ENCODE data around the gene NOTCH3. TPM values are rescaled to one million over a fixed set of nuclear protein-coding genes. Genes with fewer than 3 reads are reported as not detected.

NOTCH3 gene
- total and polyA plus RNA-seq, 2 donors = 11.3 to 14.8 TPM

DNA sequence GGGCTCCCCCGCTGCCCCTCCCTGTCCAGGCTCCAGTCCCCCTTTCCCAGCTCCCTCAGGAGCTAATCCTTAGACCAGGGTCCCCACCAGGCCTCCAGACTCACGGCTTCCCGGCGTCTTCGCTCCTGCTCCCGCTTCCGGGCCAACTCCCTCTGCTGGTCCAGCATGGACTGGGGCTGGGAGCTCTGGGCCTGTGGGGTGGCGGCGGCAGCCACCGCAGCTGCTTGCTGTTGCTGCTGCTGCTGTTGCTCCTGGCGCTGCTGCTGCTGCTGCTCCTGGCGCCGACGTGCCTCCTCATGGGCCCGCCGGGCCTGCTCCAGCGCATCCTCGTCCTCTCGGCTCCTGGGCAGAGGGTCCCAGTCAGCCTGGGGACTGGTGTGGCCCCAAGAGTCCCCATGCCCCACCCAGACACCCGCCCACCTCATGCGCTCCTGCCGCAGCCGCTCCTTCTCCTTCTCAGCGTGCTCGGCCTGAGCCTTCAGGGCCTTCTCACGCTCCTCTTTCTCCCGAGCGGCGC is 37.9 kb upstream of the NOTCH3 start:
- 99% methylated on average over 29 of the region's 29 CpGs for WGBS
- Histone ChIP-seq H3K4me3 (ENCODE audit: low read length in 2 of 2) (no peak overlapping the region), H3K36me3 (ENCODE audit: control insufficient read depth in 2 of 2, insufficient read depth in 2 of 2, low read length in 1 of 2) (peaks cover 74 to 76% of the 10 kb centered on the region in 2 donors), H3K27me3 (ENCODE audit: control insufficient read depth in 2 of 2, insufficient read depth in 1 of 2, low read length in 1 of 2) (no peaks in the 10 kb centered on the region), H3K4me1 (ENCODE audit: control insufficient read depth in 2 of 2, insufficient read depth in 2 of 2, low read length in 2 of 2) (peaks cover 5 to 18% of the 10 kb centered on the region in 2 donors), H3K9me3 (ENCODE audit: control insufficient read depth in 2 of 2, insufficient read depth in 1 of 2, low read length in 1 of 2) (no peaks in the 10 kb centered on the region), H3K27ac (ENCODE audit: low read depth in 1 of 2, low read length in 1 of 2) (no peak overlapping the region)
- no peak for DNase-seq (ENCODE audit: low read depth in 6 of 9, low spot score in 9 of 9)

DNA sequence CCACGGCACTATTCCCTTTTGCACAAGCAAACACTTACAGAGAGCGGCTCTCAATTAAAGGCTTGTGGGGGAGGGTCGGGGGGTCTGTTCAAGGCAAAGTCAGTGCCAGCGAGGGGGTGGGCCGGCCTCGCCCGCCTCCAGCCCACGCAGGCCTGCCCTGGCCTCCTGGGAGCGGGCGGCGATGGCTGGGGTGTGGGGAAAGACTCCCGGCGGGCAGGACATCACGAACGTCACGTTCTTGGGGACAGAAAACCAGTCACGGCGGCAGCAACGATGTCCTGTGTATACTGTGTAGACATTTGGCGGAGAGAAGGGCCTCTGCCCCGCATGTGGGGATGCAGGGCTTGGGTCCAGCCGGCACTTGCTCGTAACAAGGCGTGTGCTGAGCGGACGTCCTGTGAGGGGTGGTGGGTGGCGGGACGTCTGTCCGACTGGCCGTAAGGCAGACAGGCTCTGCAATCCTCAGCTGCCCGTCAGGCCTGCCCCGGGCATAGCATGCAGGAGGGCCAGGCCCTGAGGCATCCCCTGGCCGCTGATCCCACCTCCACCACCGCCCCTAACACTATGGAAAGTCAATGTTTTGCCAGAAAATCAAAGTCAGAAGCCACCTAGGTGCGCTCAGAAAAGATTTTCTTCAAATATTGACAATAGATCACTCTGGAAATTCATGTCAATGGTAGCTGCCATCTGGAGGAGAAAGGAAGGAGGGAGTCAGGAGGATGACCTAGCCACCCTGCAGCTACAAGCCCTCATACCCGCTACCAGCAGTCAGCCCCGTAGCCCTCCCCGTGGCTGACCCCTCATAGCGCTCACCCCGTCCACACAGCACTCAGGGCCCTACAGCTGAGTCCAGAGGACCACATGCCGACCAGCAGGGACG is 37.2 kb upstream of the NOTCH3 start:
- DNase-seq (ENCODE audit: low read depth in 6 of 9, low spot score in 9 of 9) = no peak
- no peaks in the 10 kb centered on the region for H3K9me3 ChIP-seq (ENCODE audit: control insufficient read depth in 2 of 2, insufficient read depth in 1 of 2, low read length in 1 of 2)
- peaks cover 4 to 7% of the 10 kb centered on the region in 2 donors for H3K27me3 ChIP-seq (ENCODE audit: control insufficient read depth in 2 of 2, insufficient read depth in 1 of 2, low read length in 1 of 2)

DNA sequence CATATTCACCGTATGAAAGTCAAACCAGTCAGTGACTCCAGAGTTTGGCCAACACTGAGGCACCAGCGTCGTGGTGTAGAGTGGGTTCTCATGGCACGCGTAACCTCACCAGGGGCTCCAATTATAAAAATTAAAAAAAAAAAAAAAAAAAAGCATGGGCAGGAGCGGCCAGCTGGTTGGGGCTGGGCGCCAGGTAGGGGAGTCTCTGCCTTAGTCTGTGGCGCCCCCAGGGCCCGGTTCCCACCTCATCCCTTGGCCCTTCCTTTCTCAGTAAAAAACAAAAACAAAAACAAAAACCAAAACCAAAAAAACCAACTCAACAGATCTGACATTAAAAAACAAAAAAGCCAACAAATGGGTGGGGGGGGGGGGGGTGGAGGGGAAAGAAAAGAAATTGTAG is 36.1 kb upstream of the NOTCH3 start:
- no peak for DNase-seq (ENCODE audit: low read depth in 6 of 9, low spot score in 9 of 9)
- H3K4me1 ChIP-seq (ENCODE audit: control insufficient read depth in 2 of 2, insufficient read depth in 2 of 2, low read length in 2 of 2) = peaks cover 13 to 26% of the 10 kb centered on the region in 2 donors
- WGBS = 98% methylated on average over 9 of the region's 9 CpGs
- H3K27me3 ChIP-seq (ENCODE audit: control insufficient read depth in 2 of 2, insufficient read depth in 1 of 2, low read length in 1 of 2) = peaks cover 11 to 18% of the 10 kb centered on the region in 2 donors
- peaks cover 59 to 61% of the 10 kb centered on the region in 2 donors for H3K36me3 ChIP-seq (ENCODE audit: control insufficient read depth in 2 of 2, insufficient read depth in 2 of 2, low read length in 1 of 2)
- H3K9me3 ChIP-seq (ENCODE audit: control insufficient read depth in 2 of 2, insufficient read depth in 1 of 2, low read length in 1 of 2) = no peaks in the 10 kb centered on the region
- no peak overlapping the region for H3K27ac ChIP-seq (ENCODE audit: low read depth in 1 of 2, low read length in 1 of 2)
- no peak overlapping the region for H3K4me3 ChIP-seq (ENCODE audit: low read length in 2 of 2)

More for the DNA sequence above, 37.2 kb upstream of the NOTCH3 start:
- 97% methylated on average over 42 of the region's 42 CpGs for WGBS
- no peak overlapping the region for H3K4me3 ChIP-seq (ENCODE audit: low read length in 2 of 2)
- H3K4me1 ChIP-seq (ENCODE audit: control insufficient read depth in 2 of 2, insufficient read depth in 2 of 2, low read length in 2 of 2) = peaks cover 10 to 25% of the 10 kb centered on the region in 2 donors
- no peak overlapping the region for H3K27ac ChIP-seq (ENCODE audit: low read depth in 1 of 2, low read length in 1 of 2)
- H3K36me3 ChIP-seq (ENCODE audit: control insufficient read depth in 2 of 2, insufficient read depth in 2 of 2, low read length in 1 of 2) = peaks cover 68 to 70% of the 10 kb centered on the region in 2 donors

DNA sequence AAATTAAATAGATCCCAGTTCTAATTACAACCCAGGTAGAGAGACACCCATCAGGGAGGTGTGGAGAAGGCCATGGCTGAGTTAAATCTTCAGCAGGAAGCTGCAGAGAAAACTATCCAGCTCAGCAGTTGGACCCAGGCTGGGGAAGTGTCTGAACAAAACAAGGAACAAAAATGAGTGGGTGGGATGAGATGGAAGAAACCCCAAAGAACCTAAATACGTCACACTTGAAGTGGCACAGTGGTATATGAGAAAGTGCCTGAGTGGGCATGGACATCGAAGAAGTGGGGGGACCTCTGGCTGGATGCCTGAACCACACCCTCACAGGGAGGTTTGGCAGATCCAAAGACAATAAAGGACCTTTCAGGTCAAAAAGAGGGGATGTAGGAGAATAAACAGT is 35.0 kb upstream of the NOTCH3 start:
- Histone ChIP-seq H3K4me1 (ENCODE audit: control insufficient read depth in 2 of 2, insufficient read depth in 2 of 2, low read length in 2 of 2) (peaks cover 9 to 24% of the 10 kb centered on the region in 2 donors), H3K9me3 (ENCODE audit: control insufficient read depth in 2 of 2, insufficient read depth in 1 of 2, low read length in 1 of 2) (no peaks in the 10 kb centered on the region), H3K36me3 (ENCODE audit: control insufficient read depth in 2 of 2, insufficient read depth in 2 of 2, low read length in 1 of 2) (peaks cover 49 to 52% of the 10 kb centered on the region in 2 donors), H3K27ac (ENCODE audit: low read depth in 1 of 2, low read length in 1 of 2) (no peak overlapping the region), H3K27me3 (ENCODE audit: control insufficient read depth in 2 of 2, insufficient read depth in 1 of 2, low read length in 1 of 2) (peaks cover 11 to 28% of the 10 kb centered on the region in 2 donors), H3K4me3 (ENCODE audit: low read length in 2 of 2) (no peak overlapping the region)
- 96% methylated on average over 2 of the region's 2 CpGs for WGBS
- DNase-seq (ENCODE audit: low read depth in 6 of 9, low spot score in 9 of 9) = no peak

DNA sequence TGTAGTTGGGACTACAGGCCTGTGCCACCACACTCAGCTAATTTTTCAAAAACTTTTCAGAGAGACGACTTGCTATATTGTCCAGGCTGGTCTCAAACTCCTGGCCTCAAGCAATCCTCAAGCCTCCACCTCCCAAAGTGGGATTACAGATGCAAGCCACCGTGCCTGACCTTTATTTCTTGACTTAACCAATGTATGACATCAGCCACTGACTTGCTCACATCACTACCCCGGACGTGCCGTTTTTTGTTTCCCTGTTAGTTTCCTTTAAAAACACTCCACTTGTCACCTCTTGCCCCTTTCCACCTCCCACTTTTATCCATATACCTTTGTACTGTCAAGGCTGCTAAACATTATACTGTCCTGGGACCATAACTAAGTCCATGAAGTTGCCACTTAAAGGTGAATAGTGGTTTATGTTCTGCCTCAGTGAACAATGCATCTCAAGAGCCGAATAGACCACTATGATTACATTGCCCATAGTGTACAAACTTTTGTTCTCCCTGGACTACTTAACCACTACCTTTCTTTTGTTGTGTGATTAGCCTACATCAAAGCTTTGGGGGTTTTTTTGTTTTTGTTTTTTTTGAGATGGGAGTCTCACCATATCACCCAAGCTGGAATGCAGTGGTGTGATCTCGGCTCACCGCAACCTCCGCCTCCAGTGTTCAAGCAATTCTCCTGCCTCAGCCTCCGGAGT is 33.8 kb upstream of the NOTCH3 start:
- H3K4me3 ChIP-seq (ENCODE audit: low read length in 2 of 2) = no peak overlapping the region
- no peak overlapping the region for H3K27ac ChIP-seq (ENCODE audit: low read depth in 1 of 2, low read length in 1 of 2)
- peaks cover 37 to 40% of the 10 kb centered on the region in 2 donors for H3K36me3 ChIP-seq (ENCODE audit: control insufficient read depth in 2 of 2, insufficient read depth in 2 of 2, low read length in 1 of 2)
- WGBS = 94% methylated on average over 10 of the region's 10 CpGs
- peaks cover 9 to 23% of the 10 kb centered on the region in 2 donors for H3K4me1 ChIP-seq (ENCODE audit: control insufficient read depth in 2 of 2, insufficient read depth in 2 of 2, low read length in 2 of 2)
- no peaks in the 10 kb centered on the region for H3K9me3 ChIP-seq (ENCODE audit: control insufficient read depth in 2 of 2, insufficient read depth in 1 of 2, low read length in 1 of 2)
- no peak for DNase-seq (ENCODE audit: low read depth in 6 of 9, low spot score in 9 of 9)
- H3K27me3 ChIP-seq (ENCODE audit: control insufficient read depth in 2 of 2, insufficient read depth in 1 of 2, low read length in 1 of 2) = peaks cover 11 to 29% of the 10 kb centered on the region in 2 donors

DNA sequence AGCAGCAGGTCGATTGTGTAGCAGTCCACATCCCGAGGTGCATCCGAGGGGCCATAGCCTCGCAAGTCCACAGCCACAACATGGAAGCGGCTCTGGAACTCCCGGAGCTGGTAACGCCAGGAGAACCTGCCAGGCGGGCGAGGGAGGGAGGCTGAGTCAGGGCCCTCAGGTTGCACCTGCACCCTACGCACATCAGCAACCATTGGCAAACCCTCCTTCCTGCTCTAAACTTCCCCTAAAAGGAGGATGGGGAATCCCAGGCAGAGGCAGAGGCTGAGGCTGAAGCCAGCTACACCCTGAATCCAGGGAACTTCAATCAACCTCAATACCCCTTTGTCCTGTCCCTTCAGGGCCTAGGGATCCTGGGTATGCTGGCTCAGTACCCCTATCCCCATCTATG is 30.5 kb upstream of the NOTCH3 start:
- 96% methylated on average over 10 of the region's 10 CpGs for WGBS
- Histone ChIP-seq H3K36me3 (ENCODE audit: control insufficient read depth in 2 of 2, insufficient read depth in 2 of 2, low read length in 1 of 2) (peaks cover 7 to 9% of the 10 kb centered on the region in 2 donors), H3K27me3 (ENCODE audit: control insufficient read depth in 2 of 2, insufficient read depth in 1 of 2, low read length in 1 of 2) (peaks cover 11 to 29% of the 10 kb centered on the region in 2 donors), H3K4me1 (ENCODE audit: control insufficient read depth in 2 of 2, insufficient read depth in 2 of 2, low read length in 2 of 2) (peaks cover 9 to 23% of the 10 kb centered on the region in 2 donors), H3K4me3 (ENCODE audit: low read length in 2 of 2) (no peak overlapping the region), H3K9me3 (ENCODE audit: control insufficient read depth in 2 of 2, insufficient read depth in 1 of 2, low read length in 1 of 2) (no peaks in the 10 kb centered on the region), H3K27ac (ENCODE audit: low read depth in 1 of 2, low read length in 1 of 2) (no peak overlapping the region)
- no peak for DNase-seq (ENCODE audit: low read depth in 6 of 9, low spot score in 9 of 9)

DNA sequence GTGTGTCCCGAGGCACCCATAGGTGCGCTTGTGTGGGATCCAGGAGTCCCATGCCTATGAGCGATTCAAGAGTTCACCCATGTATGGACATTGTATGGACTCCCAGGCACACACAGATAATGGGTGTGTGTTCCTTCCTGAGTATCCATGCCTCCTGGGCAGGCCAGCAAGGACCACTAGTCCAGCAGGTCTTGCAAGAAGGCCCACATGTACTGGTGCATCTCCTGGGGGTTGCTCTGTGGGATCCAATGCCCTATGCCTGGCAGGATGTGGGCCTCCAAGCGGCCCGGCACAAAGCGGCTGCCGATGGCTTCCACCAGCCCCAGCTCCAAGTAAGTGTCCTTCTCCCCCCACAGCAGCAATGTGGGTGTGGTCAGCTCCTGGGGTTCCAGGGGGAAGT is 26.5 kb upstream of the NOTCH3 start:
- no peak for DNase-seq (ENCODE audit: low read depth in 6 of 9, low spot score in 9 of 9)
- no peaks in the 10 kb centered on the region for H3K9me3 ChIP-seq (ENCODE audit: control insufficient read depth in 2 of 2, insufficient read depth in 1 of 2, low read length in 1 of 2)
- no peak overlapping the region for H3K27ac ChIP-seq (ENCODE audit: low read depth in 1 of 2, low read length in 1 of 2)
- H3K36me3 ChIP-seq (ENCODE audit: control insufficient read depth in 2 of 2, insufficient read depth in 2 of 2, low read length in 1 of 2) = no peaks in the 10 kb centered on the region
- peaks cover 16 to 27% of the 10 kb centered on the region in 2 donors for H3K4me1 ChIP-seq (ENCODE audit: control insufficient read depth in 2 of 2, insufficient read depth in 2 of 2, low read length in 2 of 2)
- no peak overlapping the region for H3K4me3 ChIP-seq (ENCODE audit: low read length in 2 of 2)
- peaks cover 3 to 22% of the 10 kb centered on the region in 2 donors for H3K27me3 ChIP-seq (ENCODE audit: control insufficient read depth in 2 of 2, insufficient read depth in 1 of 2, low read length in 1 of 2)
- WGBS = 97% methylated on average over 7 of the region's 7 CpGs

DNA sequence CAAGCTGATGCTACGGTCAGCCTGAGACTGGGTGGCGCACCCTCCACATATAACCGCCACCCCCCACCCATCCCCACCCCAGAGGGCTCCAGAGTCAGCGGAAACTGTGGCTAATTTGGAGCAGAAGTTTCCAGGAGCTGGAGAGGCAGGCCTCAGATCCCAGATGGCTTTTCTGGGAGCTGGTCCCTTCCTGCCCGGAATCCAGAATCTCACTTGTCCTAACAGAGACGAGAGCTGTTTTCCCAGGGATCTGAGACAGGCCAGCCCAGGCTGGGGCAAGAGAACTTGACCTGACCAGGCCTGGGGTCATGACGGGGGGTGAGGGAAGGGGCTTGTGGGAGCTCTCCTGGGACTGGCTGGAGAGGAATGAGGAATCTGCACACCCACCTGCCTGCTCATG is 25.0 kb upstream of the NOTCH3 start:
- WGBS = 96% methylated on average over 7 of the region's 7 CpGs
- Histone ChIP-seq H3K36me3 (ENCODE audit: control insufficient read depth in 2 of 2, insufficient read depth in 2 of 2, low read length in 1 of 2) (no peaks in the 10 kb centered on the region), H3K4me3 (ENCODE audit: low read length in 2 of 2) (no peak overlapping the region), H3K27ac (ENCODE audit: low read depth in 1 of 2, low read length in 1 of 2) (no peak overlapping the region), H3K4me1 (ENCODE audit: control insufficient read depth in 2 of 2, insufficient read depth in 2 of 2, low read length in 2 of 2) (peaks cover 13 to 17% of the 10 kb centered on the region in 2 donors), H3K9me3 (ENCODE audit: control insufficient read depth in 2 of 2, insufficient read depth in 1 of 2, low read length in 1 of 2) (no peaks in the 10 kb centered on the region), H3K27me3 (ENCODE audit: control insufficient read depth in 2 of 2, insufficient read depth in 1 of 2, low read length in 1 of 2) (peaks cover 0 to 8% of the 10 kb centered on the region in 2 donors)
- no peak for DNase-seq (ENCODE audit: low read depth in 6 of 9, low spot score in 9 of 9)
